ENCODE measurements around the gene USP32.

The USP32 gene

DNA sequence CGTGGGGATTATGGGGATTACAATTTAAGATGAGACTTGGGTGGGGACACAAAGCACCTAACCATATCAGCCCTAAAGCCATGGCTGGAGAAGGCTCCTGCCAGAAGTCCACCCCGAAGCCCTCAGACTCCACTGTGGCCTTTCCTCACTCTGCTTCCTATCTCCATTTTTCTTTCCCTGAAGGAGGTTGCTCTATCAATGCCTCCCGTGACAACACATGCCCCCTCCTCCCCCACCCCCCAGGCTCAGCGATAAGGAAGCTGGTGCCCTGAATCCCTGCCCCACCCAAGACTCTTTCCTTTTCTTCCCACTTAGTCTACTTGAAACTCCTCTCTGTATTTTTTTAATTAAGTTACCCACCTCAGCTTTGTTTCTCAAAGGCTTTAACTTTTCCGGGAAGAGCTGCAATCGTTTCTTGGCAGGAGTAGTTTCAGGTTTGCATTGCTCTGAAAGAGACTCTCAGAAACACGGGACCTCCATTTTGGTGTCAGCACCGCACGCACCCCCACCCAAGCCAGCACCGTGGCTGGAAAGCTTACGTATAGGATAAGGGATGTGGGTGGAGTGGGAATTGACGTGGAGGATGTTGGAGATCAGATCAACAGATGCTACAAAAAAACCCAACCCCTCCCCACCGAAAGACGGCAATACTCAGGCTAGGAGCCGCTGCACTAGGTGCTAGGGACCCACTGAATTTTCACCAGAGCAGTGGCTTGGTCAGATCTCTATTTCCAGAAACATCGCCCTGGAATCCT, 257.4 kb downstream of the USP32 start:
- in situ Hi-C loops (cut with HindIII; ENCODE audit: low sequenced_read_pairs), result no loop called here
- DNase-seq (ENCODE audit: low read depth, low spot score), result peak; percentile 36
- TF ChIP-seq, protein P1, sequence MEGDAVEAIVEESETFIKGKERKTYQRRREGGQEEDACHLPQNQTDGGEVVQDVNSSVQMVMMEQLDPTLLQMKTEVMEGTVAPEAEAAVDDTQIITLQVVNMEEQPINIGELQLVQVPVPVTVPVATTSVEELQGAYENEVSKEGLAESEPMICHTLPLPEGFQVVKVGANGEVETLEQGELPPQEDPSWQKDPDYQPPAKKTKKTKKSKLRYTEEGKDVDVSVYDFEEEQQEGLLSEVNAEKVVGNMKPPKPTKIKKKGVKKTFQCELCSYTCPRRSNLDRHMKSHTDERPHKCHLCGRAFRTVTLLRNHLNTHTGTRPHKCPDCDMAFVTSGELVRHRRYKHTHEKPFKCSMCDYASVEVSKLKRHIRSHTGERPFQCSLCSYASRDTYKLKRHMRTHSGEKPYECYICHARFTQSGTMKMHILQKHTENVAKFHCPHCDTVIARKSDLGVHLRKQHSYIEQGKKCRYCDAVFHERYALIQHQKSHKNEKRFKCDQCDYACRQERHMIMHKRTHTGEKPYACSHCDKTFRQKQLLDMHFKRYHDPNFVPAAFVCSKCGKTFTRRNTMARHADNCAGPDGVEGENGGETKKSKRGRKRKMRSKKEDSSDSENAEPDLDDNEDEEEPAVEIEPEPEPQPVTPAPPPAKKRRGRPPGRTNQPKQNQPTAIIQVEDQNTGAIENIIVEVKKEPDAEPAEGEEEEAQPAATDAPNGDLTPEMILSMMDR (IDR thresholded peaks at IDR 0.05; ENCODE audit: low read depth, low read length), result no peak
- peak overlapping the region; percentile 83 for H3K4me3 ChIP-seq (ENCODE audit: low read depth, low read length)

DNA sequence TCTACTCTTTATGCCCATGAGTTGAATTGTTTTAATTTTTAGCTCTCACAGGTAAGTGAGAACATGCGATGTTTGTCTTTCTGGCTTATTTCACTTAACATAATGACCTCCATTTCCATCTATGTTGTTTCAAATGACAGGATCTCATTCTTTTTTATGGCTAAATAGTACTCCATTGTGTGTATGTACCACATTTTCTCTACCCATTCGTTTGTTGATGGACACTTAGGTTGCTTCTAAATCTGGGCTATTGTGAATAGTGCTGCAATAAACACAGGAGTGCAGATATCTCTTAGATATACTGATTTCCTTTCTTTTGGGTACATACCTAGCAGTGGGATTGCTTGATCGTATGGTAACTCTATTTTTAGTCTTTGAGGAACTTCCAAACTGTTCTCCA, 261.5 kb downstream of the USP32 start:
- no peak for DNase-seq (ENCODE audit: low read depth, low spot score)
- TF ChIP-seq, protein P1 (IDR thresholded peaks at IDR 0.05; ENCODE audit: low read depth, low read length), result no peak
- in situ Hi-C loops (cut with HindIII; ENCODE audit: low sequenced_read_pairs), result no loop called here
- no peak overlapping the region for H3K4me3 ChIP-seq (ENCODE audit: low read depth, low read length)

DNA sequence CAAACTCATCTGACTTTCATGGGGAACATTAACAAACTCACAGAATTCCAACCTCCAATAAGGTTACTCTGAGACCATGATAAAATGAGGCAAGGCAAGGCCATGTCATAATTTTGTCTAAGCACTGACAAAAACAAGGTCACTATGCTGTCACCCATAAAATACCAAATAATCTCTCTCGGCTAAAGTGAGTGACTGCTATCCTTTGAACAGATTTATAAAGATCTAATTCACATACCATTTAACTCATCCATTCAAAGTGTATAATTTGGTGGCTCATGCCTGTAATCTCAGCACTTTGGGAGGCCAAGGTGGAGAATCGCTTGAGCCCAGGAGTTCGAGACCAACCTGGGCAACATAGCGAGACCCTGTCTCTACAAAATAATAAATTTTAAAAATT, 262.8 kb downstream of the USP32 start:
- in situ Hi-C loops (cut with HindIII; ENCODE audit: low sequenced_read_pairs), result no loop called here
- no peak for DNase-seq (ENCODE audit: low read depth, low spot score)
- H3K4me3 ChIP-seq (ENCODE audit: low read depth, low read length), result no peak overlapping the region
- TF ChIP-seq, protein P1 (IDR thresholded peaks at IDR 0.05; ENCODE audit: low read depth, low read length), result no peak

Measured in astrocyte of the spinal cord (primary cell).